ENCODE results near the gene TMEM11.

The TMEM11 gene

DNA sequence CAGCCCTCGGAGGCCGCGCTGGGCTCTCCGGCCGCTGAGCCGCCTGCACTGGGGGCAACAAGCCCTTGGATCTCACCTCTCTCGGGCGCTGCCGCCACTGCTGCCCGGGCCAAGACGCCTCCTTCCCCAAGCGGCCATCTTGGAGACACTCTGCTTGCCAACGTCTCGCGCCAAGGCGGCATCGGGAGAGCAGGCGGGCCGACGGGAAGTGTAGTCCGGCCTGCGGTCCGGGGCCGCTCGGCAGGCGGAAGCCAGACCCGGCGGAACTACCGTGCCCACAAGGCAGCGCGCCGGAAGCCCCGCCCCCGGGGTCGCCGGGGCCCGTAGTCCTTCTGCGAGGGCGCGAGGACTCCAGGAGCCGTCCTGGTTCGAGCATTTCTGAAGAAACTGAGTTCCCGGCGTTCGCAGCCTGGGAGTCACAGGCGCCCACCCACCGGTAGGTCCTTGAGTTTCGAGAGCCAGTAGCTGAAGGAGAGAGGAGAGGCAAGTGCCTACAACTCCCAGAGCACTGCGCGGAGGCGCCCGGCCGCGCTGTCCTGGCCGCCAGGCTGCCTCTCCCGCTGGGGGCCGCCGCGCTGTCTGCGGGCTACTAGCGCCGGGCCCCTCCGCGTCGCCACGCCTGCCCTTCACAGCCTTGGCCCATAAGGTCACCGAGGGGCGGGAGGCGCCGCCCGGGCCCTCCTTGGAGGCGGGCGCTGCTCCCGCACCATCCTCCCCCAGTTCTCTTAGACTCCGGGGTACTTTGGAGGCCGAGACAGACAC lies at the start of gene TMEM11:
Gene TMEM11, minus strand, starts transcription at position 147 of the 762 bp plus-strand sequence. Its CDS starts 9 bp downstream, at position 138.
- DNase-seq: peak; percentile 93 to 96

GRCh38 chr17:21263376-21263775 lies 49.4 kb upstream of the TMEM11 start:
- DNase-seq: no peak

DNA sequence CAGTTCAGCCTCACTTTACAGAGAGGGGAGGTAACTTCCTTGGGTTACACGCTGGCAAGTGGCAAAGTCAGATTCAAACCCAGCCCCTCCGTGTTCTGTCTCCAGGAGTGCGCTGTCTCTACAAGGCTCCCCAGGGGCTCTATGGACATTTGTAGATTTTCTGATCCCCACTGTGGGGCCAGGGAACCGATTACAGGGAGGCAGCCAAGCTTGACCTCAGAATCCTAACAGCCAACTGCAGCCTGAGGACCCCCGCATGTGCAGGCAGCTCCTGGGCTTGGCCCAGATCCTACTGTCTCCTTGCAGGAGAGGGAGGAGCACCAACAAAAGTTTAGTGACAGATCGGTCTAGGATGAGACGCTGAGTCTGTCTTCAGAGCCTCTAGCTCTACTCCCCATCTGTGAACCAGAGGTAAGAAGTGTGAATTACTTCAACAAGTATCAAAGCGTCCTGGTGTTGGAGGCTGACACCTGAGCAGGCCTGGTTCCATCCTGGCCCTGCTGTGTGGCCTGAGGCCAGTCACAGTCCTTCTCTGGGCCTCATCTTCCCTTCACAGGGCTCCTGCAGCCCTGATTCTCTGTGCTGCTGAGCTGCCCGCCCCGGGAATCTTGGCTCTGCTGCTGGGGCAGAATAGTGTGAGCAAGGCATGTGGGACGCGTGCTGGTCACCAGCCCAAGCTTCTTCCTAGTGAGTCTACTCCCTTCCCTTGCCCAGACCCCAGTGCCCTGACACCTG lies 48.5 kb upstream of the TMEM11 start:
- DNase-seq: no peak

DNA sequence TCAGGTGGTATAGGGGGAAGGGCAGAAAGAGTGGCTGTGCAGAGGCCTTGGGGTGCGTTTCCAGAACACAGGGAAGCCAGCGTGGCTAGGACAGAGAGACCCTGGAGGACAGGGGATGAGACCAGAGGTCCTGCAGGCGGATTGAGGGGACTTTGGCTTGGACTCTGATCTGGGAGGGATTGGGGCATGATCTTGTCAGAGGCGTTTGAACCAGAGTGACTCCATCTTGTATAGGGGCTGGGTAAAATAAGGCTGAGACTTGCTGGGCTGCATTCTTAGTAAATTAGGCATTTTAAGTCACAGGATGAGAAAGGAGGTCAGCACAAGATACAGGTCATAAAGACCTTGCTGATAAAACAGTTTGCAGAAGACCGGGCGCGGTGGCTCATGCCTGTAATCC lies 44.6 kb upstream of the TMEM11 start:
- DNase-seq: no peak

DNA sequence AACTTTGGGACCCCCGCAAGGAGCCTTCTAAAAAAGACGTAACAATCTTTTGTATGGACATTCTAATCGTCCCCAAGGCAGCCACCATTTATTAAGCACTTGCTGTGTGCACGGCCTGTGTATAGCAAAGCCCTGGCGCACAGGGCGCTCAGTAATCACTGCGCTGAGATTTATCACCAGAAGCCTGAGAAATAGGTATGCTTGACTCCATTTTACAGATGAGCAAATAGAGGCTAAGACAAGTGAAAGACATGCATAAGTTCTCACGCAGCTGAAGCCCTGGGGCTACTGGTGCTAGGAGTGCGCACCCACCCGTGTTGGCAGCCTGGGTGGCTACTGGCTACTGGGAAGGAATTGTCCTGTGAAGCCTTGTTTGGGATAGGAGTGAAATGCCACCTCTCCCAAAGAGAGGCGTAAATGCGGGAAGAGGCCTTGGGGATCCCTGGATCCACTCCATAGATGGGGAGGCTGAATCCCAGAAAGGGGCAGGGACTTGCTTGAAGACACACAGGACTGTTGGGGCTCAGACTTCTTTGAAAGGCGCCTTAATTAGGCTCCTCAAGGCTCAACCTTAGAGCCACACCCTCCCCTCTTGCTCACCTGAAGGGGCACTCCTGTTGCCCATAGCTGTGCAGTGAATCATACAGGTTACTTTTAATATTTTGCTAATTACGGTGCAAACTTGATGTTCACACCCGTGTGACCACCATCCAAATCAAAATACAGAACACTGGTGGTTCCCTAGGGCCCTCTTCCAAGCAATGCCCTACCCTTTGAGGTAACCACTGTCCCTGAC lies 39.9 kb upstream of the TMEM11 start:
- no peak for DNase-seq

DNA sequence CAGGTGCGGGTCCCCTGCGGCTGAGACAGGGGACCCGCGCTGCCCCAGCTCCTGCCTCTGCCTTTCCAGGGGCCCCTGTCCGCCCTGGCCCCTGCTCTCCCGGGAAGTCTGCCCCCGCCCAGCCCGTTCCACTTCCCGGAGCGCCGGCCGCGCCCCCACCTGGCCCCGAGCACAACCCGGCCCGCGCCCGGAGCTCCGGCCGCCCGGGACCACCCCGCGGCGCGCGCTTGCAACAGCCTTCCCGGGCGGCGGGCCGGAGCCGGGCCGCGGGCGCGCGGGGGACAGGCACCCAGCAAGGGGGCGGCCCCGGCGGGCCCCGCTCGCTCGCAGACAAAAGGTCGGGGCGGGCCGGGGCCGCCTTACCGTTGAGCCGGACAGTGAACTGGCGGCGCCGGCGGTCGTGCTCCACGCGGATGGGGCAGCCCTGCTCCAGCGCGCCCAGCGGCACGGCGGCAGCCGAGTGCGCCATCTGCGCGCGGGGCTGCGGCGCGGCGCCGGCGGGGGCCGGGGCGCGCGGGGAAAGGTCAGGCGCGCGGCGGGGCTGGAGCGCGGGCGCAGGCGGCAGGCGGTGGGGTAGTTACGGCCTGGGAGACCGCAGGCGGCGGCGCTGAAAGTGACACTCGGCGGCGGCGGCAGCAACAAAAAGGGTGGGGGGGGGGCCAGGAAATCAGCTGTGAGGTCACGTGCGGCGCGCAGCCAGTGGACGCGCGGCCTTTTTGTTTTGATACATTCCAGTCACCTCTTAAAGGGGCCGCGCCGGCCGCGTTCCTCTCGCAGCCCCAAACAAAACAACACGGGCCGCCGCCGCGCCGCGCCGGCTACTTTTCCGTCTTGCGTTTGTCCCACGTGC lies 39.1 kb upstream of the TMEM11 start, which contains the start of gene NATD1:
Gene NATD1, minus strand, starts transcription at position 615 of the 850 bp plus-strand sequence. Its CDS starts 146 bp downstream, at position 469.
- DNase-seq: peak; percentile 77 to 85

GRCh38 chr17:21252289-21252795 lies 38.4 kb upstream of the TMEM11 start:
- no peak for DNase-seq

GRCh38 chr17:21251337-21252010 lies 37.5 kb upstream of the TMEM11 start:
- no peak for DNase-seq

- DNase-seq: no peak
Measured at GRCh38 chr17:21250854-21251253, 36.9 kb upstream of the TMEM11 start.

DNA sequence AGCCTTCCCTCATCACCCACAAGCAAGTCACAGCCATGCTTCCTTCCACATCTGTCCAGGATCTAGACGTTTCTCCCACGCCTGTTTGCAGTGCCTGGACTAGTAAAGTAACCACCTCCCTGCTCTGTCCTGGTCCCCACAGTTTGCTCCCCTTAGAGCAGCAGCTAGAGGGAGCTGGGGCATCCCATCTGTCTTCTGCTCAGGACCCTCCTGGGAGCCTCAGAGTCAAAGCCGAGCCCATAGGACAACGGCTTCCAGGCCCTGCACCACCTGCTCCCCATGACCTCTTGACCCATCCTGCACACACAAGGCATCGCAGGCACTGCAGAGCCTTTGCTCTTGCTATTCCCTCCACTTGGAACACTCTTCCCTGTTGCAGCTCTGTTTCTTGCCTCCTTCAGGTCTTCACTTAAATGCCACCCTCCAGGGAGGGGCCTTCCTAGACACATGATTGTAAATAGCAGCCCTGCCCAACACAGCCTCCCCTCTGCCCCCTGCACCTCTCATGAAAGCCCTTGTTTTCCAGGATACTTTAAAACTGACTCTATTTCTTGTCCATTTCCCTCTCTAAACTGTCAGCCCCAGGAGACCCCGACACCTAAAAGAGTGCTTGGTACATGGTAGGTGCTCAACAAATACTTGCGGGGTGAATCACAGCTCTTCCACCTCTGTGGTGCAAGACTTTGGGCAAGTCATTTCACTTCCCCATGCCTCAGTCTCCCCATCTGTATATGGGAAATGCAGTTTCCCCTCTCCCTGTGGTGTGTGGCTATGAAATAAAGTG lies 36.2 kb upstream of the TMEM11 start:
- DNase-seq: no peak

DNA sequence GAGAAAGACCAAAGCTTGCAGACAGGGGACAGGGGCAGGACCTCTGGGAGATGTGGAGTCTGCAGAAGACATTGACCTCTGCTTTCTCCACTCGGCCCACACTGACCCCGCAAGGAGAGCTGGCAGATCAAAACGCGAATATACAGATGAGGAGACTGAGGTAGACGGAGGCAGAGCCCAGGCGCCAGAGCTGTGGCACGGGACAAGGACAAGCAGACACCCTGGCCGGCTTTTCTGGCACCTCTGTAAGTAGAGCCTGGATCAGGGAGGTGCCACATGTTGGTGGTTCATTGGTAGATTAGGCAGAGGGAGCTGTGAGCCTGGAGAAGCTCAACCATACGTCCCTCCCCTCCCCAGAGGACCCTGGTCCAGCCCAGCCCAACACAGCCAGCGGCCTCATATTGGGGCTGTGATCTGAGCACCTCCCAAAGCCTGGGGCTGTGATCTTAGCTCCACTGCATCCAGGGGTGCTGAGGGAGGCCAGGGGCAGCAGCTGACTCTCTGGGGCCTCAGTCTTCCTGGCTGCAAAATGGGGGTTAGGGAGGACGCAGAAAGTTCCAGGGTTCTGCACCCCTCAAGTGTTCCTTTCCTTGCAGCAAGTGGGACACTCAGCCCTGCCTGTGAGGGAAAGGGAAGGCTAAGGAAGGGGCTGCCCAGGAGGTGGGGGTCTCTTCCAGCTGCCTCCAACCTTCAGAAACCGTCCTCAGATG lies 35.3 kb upstream of the TMEM11 start:
- no peak for DNase-seq

- DNase-seq: no peak
Measured at GRCh38 chr17:21248500-21248899, 34.5 kb upstream of the TMEM11 start.

- no peak for DNase-seq
Measured at GRCh38 chr17:21247552-21248258, 33.7 kb upstream of the TMEM11 start.

- no peak for DNase-seq
Measured at GRCh38 chr17:21246698-21247097, 32.7 kb upstream of the TMEM11 start.

DNA sequence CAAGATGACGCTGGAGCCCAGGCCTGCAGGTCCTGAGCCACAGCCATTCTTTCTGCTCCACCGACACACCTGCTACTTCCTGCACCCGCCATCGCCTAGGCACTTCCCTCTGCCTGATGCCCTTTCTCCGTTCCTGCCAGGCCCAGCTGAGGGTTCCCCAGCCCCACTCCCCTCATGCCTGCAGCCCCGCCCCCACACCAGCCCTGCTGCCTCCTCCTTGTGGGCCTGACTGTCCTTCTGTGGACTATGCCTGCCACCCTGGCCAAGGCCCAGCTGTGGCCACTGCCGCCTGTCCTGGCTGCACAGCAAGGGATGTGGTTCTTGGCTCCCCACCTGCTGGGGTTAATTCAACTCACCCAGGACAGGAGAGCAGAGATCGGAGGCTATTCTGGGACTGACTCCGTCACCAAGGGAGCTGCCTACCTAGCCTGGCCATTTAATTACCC lies 31.7 kb upstream of the TMEM11 start:
- no peak for DNase-seq

GRCh38 chr17:21243516-21244303 lies 29.7 kb upstream of the TMEM11 start:
- no peak for DNase-seq

GRCh38 chr17:21242780-21243515 lies 29.0 kb upstream of the TMEM11 start:
- no peak for DNase-seq
